IPS DF 6.9 (cell line): Measurements from ENCODE around the gene ATP5F1E.

Experiments used
- DNase-seq: peaks from one replicate; pipeline ENCODE4 v3.0.0-alpha.2; 2013; ENCODE audit warnings: low read depth, low spot score
- H3K27ac ChIP-seq: one replicate; pipeline ENCODE4 v1.5.1; 2013; ENCODE audit warnings: low read length, control low read depth
- H3K27me3 ChIP-seq: 2 replicates; pipeline ENCODE4 v1.6.1; 2013; ENCODE audit warnings: mild to moderate bottlenecking, low read length; ENCODE audit not compliant: control insufficient read depth, insufficient read depth
- H3K36me3 ChIP-seq: 2 replicates; pipeline ENCODE4 v1.6.1; 2013; ENCODE audit warnings: low read length; ENCODE audit not compliant: control insufficient read depth, insufficient read depth
- H3K4me1 ChIP-seq: 2 replicates; pipeline ENCODE4 v1.6.1; 2013; ENCODE audit warnings: low read length; ENCODE audit not compliant: control insufficient read depth, insufficient read depth
- H3K4me3 ChIP-seq: 2 replicates; pipeline ENCODE4 v1.5.1; 2013; ENCODE audit warnings: mild to moderate bottlenecking, low read length
- H3K9me3 ChIP-seq: 2 replicates; pipeline ENCODE4 v1.6.1; 2013; ENCODE audit warnings: low read length, inconsistent platforms; ENCODE audit not compliant: control insufficient read depth, insufficient read depth
- WGBS: extraction: QIAGEN DNeasy Blood & Tissue Kit; methylation state at CpG from one replicate; pipeline ENCODE4 v1.1.7; 2013; ENCODE audit warnings: mixed read lengths, missing lambda C conversion rate; ENCODE audit not compliant: insufficient read length, insufficient coverage; 5-methylcytosine and 5-hydroxymethylcytosine counted together

The ATP5F1E gene

DNA sequence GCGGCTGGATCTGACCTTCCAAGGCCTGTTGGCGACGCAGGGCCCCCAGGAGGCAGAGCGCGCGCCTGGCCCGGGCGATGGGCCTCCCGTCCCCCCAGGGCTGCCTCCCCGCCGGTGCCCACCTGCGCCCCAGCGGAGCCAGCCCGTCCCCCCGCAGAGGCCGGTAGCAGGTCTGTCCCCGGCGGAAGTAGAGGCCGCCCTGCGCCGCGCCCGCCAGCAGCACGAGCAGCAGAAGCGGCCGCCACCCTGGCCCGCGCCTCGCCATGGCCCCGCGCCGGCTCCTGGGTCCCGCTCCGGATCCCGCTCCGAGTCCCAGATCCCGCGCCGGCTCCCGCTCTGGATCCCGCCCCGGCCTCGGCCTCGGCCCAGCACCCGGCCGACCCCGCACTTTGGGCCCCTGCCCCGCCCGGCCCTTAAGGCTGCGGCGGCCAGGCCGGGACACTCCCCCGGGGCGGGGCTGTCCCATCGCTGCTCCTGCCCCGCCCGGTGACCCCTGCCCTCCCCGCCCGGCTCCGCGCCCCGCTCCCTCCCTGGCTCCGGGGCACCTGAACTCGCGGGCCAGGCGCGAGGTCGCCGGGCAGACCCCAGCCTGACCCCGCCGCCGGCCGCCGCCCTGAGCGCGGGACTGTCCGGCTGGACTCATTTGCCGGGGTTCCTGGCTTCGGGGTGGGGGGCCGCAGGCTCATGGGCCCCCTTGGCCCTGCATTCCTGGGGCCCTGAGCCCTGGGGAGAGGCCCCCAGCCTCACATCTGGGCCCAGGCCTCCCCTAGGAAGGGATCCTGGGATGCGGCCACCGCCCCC lies 25.1 kb downstream of the ATP5F1E start, which contains the start of gene CTSZ:
Gene CTSZ, minus strand, starts transcription at position 391 of the 801 bp plus-strand sequence. Its CDS starts 126 bp downstream, at position 265.
- WGBS = no CpG with 5 or more reads among the region's 82 CpGs
- peaks cover 4% of the 10 kb centered on the region; the same call in 1 of the 2 replicates for H3K4me1 ChIP-seq
- no peak for DNase-seq
- no peaks in the 10 kb centered on the region for H3K36me3 ChIP-seq
- no peak within 1 kb of the TSS for H3K27ac ChIP-seq
- H3K4me3 ChIP-seq = peak within 1 kb of the TSS; percentile 36; the same call in 1 of the 2 replicates
- H3K9me3 ChIP-seq = no peaks in the 10 kb centered on the region
- no peaks in the 10 kb centered on the region for H3K27me3 ChIP-seq

DNA sequence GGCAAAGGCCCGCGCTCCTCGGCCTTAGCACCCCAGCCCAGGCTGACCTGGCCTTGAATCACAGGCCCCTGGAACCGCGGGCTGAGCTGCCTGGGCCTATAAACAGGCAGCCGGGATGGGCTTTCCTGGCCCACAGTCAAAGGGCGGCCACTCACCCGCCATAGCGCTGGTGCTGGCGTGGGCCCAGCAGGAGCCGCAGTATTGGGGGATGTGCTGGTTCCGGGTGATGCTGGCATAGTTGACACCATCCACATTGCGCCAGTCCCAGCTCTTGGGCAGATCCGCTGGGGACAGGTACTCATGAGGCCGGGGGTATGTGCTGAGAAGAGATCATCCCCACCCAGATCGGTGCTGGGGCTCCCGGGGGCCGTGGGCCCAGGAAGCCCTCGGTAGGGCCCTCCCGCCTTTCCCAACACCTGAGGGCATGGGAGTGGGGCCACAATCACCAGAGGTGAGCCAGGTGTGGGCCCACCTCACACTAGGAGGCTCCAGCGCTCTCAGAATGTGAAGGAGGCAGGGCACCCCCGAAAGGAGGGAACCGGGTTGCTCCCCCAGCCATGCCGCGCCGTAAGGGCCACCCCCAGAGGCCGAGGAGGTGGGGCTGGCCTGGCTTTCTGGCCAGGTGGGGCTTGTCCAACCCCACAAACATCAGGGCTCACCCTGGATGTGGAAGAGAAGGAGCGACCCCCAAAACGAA lies 25.8 kb downstream of the ATP5F1E start:
- Histone ChIP-seq H3K9me3 (no peaks in the 10 kb centered on the region), H3K4me1 (peaks cover 4% of the 10 kb centered on the region; the same call in 1 of the 2 replicates), H3K27ac (no peak overlapping the region), H3K27me3 (no peaks in the 10 kb centered on the region), H3K4me3 (peak overlapping the region; percentile 36; the same call in 1 of the 2 replicates), H3K36me3 (no peaks in the 10 kb centered on the region)
- DNase-seq = no peak
- no CpG with 5 or more reads among the region's 29 CpGs for WGBS

DNA sequence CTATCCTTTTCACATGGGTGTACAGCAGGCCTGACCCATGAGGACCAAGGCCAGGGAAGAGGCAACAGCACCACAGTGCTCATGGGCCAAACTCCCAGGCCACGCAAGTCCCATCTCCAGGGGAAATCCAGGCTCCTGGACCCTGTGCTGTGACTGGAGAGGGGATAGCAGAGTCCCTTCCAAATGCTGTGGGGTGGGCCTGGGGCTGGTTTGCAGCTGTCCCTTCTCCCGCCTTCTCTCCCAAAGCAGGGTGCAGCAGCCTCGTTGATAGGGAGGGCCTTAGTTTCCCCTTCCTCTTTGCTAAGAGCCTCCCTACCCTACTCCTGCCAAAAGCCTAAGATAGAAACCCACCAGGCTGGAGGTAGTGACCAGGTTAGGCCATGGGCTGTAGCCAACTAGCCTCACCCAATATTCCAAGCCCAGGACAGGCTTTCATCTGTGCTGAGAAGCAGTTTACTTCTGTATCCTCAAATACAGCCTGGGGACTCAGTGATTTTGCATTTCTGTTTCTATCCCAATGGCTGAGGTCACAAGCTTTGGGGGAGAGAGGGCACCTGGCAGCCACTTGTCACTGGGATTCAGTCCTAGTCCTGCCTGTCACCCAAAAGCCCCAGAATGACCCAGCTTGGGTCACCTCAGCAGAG lies 26.5 kb downstream of the ATP5F1E start:
- no peak overlapping the region for H3K27ac ChIP-seq
- H3K36me3 ChIP-seq = no peaks in the 10 kb centered on the region
- no CpG with 5 or more reads among the region's 3 CpGs for WGBS
- H3K4me1 ChIP-seq = peaks cover 4% of the 10 kb centered on the region; the same call in 1 of the 2 replicates
- no peaks in the 10 kb centered on the region for H3K9me3 ChIP-seq
- H3K4me3 ChIP-seq = no peak overlapping the region
- H3K27me3 ChIP-seq = no peaks in the 10 kb centered on the region
- DNase-seq = no peak

DNA sequence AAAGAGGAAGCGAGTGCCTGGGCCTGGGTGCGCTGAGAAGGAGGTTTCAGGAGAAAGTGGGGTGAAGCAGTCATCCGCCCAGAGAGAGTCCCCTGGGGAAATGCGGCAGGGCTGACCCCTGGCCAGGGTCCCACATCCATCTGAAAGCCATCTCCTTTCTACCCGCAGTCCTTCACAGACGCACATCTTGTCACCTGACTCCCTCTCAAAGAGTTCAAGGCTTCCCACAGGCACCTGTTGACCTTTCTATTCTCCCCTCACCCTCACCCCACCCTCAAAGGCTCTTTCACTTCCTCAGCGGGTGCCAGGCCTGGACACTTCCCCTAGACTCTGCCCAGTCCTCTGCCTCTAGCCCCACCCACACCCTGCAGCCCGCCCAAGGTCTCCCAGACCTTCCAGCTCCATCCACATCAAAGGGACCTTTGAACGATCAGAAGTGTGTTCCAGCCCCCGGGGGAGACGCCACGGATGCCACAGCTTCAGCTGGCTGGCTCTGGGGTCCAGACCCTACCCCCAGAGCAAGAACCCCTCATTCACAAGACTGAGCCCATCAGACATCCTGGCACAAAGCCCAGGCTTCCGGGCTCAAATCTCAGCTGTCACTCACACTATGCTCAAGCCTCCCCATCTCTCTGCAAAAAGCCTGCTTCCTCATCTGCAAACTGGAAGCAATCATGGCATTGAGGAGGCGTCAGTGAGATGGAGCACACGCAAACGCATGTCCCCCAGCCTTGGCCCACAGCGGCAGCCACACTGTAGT lies 27.2 kb downstream of the ATP5F1E start:
- DNase-seq = no peak
- Histone ChIP-seq H3K27ac (no peak overlapping the region), H3K4me1 (peaks cover 4% of the 10 kb centered on the region; the same call in 1 of the 2 replicates), H3K9me3 (no peaks in the 10 kb centered on the region), H3K36me3 (no peaks in the 10 kb centered on the region), H3K27me3 (no peaks in the 10 kb centered on the region), H3K4me3 (no peak overlapping the region)
- WGBS = no CpG with 5 or more reads among the region's 17 CpGs

DNA sequence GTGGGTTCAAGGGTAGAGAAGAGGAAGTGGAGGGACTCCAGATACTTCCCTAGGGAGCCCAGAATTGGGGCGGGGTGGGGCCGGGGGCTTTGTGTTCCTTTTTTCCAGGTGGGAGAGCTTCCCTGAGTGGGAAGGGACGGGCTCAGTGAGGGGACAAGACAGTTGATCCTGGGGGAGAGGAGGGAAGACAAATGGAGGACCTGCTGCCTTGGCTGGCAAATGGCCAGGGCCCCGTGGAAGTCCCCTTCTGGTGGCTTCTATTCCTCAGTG lies 27.7 kb downstream of the ATP5F1E start:
- peaks cover 4% of the 10 kb centered on the region; the same call in 1 of the 2 replicates for H3K4me1 ChIP-seq

DNA sequence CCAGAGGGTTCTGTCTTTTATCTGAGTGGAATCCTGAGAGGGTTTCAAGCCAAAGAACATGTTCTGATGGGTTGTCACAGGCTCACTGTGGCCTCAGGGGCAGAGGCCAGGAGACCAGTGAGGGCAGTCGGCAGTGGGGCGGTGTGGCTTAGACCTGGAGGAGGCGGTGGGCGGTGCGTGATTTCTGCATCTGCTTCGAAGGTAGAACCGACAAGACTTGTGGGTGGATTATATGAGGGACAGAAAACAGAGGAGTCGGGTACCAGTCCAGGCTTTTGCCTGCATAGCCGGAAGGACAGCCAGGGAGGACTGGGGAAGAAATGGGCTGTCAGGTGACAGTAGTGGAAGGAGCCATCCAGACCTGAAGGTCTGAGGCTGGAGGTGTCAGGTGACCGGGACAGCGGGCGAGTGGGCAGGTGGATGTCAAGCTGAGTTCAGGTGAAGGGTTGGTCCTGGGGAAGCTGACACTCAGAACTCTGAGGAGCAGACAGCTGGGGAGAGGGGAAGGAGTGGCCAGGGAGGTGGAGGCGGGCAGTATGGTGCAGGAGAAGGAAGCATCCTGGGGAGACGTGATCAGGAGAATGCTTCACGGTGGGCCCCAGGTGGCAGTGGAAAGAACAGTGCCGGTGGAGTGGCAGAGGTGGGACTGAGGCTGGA lies 28.2 kb downstream of the ATP5F1E start:
- Histone ChIP-seq H3K9me3 (no peaks in the 10 kb centered on the region), H3K27ac (no peak overlapping the region), H3K36me3 (no peaks in the 10 kb centered on the region), H3K27me3 (no peaks in the 10 kb centered on the region), H3K4me3 (no peak overlapping the region), H3K4me1 (peaks cover 4% of the 10 kb centered on the region; the same call in 1 of the 2 replicates)
- DNase-seq = no peak
- WGBS = no CpG with 5 or more reads among the region's 16 CpGs

More for the DNA sequence above, 27.7 kb downstream of the ATP5F1E start:
- Histone ChIP-seq H3K9me3 (no peaks in the 10 kb centered on the region), H3K27ac (no peak overlapping the region), H3K27me3 (no peaks in the 10 kb centered on the region), H3K36me3 (no peaks in the 10 kb centered on the region), H3K4me3 (no peak overlapping the region)
- no CpG with 5 or more reads among the region's 4 CpGs for WGBS
- DNase-seq = no peak

DNA sequence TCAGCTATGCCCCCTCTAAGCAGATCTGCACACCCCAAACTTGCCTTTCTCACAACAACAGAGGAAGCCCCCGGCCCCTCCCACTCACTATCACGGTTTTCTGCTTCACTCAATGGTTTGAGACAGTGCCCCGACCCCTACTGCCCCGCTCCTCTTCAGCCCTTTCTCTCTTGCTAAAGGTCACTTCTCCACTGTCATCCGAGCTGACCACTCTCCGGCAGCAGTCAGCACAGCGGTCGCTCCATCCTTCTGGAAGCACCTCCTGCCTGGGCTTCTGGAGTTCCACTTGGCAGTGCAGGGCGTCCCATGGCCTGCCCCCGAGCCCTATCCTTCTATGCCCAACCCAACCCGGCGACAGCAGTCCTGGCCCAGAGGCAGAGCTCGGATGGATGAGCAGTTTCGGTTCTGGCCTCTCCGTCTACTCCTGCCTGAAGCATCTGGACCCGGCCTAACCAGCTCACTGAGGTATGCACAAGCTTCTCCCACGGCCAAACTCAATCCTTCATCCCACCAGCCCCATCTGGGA lies 29.2 kb downstream of the ATP5F1E start:
- Histone ChIP-seq H3K27ac (no peak overlapping the region), H3K27me3 (no peaks in the 10 kb centered on the region), H3K36me3 (no peaks in the 10 kb centered on the region), H3K4me3 (no peak overlapping the region), H3K4me1 (peaks cover 4% of the 10 kb centered on the region; the same call in 1 of the 2 replicates), H3K9me3 (no peaks in the 10 kb centered on the region)
- no CpG with 5 or more reads among the region's 17 CpGs for WGBS
- DNase-seq = no peak

DNA sequence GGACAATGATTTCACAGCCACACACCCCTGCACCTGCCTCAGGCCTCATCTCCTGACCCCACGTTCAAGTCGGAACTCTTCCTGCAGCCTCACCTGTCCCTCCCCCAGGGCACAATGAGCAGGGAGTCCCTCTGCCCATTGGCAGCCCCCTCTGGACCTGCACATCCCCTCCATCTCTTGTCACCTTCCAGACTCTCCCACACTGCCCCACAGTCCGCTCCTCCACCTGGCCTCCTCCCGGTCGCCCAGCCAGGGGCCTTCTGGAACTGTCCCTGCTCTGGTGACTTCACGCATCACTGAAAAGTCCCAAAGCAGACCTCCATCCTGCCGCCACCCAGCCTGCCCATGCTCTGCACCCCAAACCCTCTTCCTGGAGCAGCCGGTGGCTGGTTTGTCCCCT lies 29.7 kb downstream of the ATP5F1E start:
- WGBS = no CpG with 5 or more reads among the region's 8 CpGs
- H3K4me3 ChIP-seq = no peak overlapping the region
- DNase-seq = no peak
- no peaks in the 10 kb centered on the region for H3K9me3 ChIP-seq
- H3K4me1 ChIP-seq = peaks cover 4% of the 10 kb centered on the region; the same call in 1 of the 2 replicates
- H3K36me3 ChIP-seq = no peaks in the 10 kb centered on the region
- no peak overlapping the region for H3K27ac ChIP-seq
- H3K27me3 ChIP-seq = no peaks in the 10 kb centered on the region

DNA sequence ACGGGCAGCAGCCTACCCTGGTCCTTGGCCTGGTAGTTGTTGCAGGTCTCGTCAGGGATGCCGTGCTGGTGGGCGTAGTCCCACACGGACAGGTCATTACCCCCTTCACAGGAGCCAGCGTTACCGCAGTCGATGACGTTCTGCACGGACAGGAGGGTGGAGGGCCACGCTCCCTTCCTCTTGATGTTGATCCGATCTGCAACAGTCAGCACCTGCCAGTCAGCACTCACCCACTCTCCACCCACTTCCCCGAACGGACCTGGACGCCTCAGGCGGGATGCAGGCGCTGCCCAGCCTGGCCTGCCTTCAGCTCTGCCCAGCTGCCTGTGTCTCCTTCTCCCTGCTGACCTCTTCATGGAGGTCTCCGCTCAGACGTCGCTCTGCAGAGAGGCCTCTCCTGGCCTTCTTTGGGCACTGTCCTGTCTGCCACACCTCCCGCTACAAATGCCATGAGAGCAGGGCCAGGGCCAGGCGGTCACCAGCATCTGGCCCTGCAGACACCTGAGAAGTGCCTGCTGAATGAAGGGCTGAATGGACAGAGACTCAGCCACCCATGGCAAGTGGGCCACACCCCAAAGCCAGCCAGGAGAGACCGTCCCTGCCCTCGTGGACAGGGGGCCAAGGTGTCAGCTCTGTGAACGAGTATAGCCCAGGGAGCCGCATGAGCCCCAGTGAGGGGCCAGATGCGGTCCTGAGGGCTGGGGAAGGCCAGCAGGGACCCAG lies 30.5 kb downstream of the ATP5F1E start:
- Histone ChIP-seq H3K27ac (no peak overlapping the region), H3K4me1 (peaks cover 4% of the 10 kb centered on the region; the same call in 1 of the 2 replicates), H3K9me3 (no peaks in the 10 kb centered on the region), H3K36me3 (no peaks in the 10 kb centered on the region), H3K4me3 (no peak overlapping the region), H3K27me3 (no peaks in the 10 kb centered on the region)
- WGBS = no CpG with 5 or more reads among the region's 27 CpGs
- no peak for DNase-seq
